Astrocyte (in vitro differentiated cells and primary cell): Measurements from ENCODE around the gene PGD.

ENCODE experiments used
- EZH2 ChIP-seq: IDR thresholded peaks from 2 replicates; pipeline ENCODE4 v1.6.1; 2012; ENCODE audit warnings: mild to moderate bottlenecking, low read length, inconsistent platforms; ENCODE audit not compliant: insufficient read depth
- TF ChIP-seq, protein P1 (sequence below): IDR thresholded peaks from 2 replicates; pipeline ENCODE4 v1.5.1; 2011; ENCODE audit warnings: low read depth, mild to moderate bottlenecking, inconsistent platforms, low read length, moderate library complexity; ENCODE audit not compliant: insufficient read depth

- TF ChIP-seq EZH2: no peak
- TF ChIP-seq, protein P1, sequence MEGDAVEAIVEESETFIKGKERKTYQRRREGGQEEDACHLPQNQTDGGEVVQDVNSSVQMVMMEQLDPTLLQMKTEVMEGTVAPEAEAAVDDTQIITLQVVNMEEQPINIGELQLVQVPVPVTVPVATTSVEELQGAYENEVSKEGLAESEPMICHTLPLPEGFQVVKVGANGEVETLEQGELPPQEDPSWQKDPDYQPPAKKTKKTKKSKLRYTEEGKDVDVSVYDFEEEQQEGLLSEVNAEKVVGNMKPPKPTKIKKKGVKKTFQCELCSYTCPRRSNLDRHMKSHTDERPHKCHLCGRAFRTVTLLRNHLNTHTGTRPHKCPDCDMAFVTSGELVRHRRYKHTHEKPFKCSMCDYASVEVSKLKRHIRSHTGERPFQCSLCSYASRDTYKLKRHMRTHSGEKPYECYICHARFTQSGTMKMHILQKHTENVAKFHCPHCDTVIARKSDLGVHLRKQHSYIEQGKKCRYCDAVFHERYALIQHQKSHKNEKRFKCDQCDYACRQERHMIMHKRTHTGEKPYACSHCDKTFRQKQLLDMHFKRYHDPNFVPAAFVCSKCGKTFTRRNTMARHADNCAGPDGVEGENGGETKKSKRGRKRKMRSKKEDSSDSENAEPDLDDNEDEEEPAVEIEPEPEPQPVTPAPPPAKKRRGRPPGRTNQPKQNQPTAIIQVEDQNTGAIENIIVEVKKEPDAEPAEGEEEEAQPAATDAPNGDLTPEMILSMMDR: no peak
These were observed 20.6 kb upstream of the PGD start for GRCh38 chr1:10378081-10378841.
